ENCODE results near the gene CEP120.

Gene CEP120

DNA sequence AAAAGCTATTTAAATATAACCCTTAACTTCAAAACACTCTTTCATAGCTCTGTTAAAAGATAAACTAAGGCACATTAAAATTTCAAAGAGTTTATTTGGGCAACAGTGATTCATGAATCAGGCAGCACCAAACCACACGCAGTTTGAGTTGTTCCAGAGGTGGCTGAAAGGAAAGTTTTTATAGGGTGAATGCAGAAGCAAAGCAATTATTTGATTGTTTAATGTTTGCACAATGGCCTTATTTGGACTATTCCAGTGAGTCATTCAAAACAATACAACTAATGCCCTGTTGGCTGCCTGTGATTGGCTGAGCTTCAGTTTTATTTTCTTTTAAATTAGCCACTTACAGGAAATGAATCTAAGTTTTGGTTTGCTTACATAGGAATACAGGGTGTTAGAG lies 125.3 kb downstream of the CEP120 start:
- ChIA-PET CTCF (no interaction called here), POLR2A (no interaction called here)
- no peak for TF ChIP-seq FOXA1 (IDR thresholded peaks at IDR 0.05)
- peak; percentile 81 for TF ChIP-seq FOXM1 (IDR thresholded peaks at IDR 0.05; ENCODE audit: borderline replicate concordance)
- no peak for DNase-seq (ENCODE audit: extremely low spot score)

DNA sequence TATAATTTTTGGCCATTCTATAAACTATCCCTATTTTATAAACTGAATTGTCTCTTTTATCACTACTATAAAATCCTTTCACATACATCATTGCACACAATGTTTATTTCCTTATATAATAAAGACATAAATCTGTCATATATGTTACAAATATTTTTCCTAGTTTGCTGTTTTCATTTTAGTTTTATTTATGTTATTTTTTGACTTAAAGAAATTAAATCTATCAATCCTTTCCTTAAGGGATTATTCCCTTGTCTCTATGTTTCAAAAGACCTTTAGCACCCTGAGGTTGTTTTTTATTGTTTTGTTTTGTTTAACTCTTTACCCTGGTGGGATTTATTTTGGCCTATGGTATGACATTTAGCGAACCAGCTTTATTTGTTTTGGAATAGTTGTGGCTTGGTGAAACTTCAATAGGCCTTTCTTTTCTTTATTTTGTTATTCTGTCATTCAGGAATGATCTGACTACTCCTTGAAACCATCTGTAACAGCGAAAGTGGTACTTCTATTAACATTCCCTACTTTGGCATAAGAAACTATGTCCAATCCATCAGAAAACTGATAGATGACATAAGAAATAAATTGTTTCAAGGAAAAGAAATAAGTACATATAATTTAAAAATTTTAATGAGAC lies 125.9 kb downstream of the CEP120 start:
- ChIA-PET POLR2A (no interaction called here), CTCF (no interaction called here)
- no peak for TF ChIP-seq TARDBP (IDR thresholded peaks at IDR 0.05)
- no peak for TF ChIP-seq BHLHE40 (IDR thresholded peaks at IDR 0.05; ENCODE audit: borderline replicate concordance)
- TF ChIP-seq L3MBTL2 (conservative IDR thresholded peaks at IDR 0.05): no peak
- peak; percentile 68; the same call in 1 of the 2 replicates for TF ChIP-seq CTBP1 (IDR thresholded peaks at IDR 0.05; ENCODE audit: borderline replicate concordance)
- TF ChIP-seq FOXM1 (IDR thresholded peaks at IDR 0.05; ENCODE audit: borderline replicate concordance): no peak
- TF ChIP-seq FOXK2 (IDR thresholded peaks at IDR 0.05): no peak
- TF ChIP-seq, protein P1, sequence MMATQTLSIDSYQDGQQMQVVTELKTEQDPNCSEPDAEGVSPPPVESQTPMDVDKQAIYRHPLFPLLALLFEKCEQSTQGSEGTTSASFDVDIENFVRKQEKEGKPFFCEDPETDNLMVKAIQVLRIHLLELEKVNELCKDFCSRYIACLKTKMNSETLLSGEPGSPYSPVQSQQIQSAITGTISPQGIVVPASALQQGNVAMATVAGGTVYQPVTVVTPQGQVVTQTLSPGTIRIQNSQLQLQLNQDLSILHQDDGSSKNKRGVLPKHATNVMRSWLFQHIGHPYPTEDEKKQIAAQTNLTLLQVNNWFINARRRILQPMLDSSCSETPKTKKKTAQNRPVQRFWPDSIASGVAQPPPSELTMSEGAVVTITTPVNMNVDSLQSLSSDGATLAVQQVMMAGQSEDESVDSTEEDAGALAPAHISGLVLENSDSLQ (IDR thresholded peaks at IDR 0.05): peak; percentile 77
- DNase-seq (ENCODE audit: extremely low spot score): no peak

Measured in HEK293T (cell line).